Subcutaneous adipose tissue (tissue), 4 donors: Measurements from ENCODE around the gene KIAA1210. TPM values are rescaled to one million over a fixed set of nuclear protein-coding genes. Genes with fewer than 3 reads are reported as not detected.

Experiments used
- total RNA-seq, 4 donors: library from RNA; depleted of rRNA; stranded (reverse); fragments of >200 nt; gene quantifications; one replicate each; pipeline ENCODE4 v1.1.0, GENCODE V29; 2016
- TF ChIP-seq, protein P1 (sequence below): fragments of 450-650 bp; IDR thresholded peaks from one replicate; pipeline ENCODE4 v1.5.1; 2016; ENCODE audit warnings: low read depth, mild to moderate bottlenecking, control low read depth, antibody characterized with exemption, moderate library complexity

The KIAA1210 gene
- total RNA-seq, 4 donors from 2014 or later = under 0.01 TPM; not detected in 2

DNA sequence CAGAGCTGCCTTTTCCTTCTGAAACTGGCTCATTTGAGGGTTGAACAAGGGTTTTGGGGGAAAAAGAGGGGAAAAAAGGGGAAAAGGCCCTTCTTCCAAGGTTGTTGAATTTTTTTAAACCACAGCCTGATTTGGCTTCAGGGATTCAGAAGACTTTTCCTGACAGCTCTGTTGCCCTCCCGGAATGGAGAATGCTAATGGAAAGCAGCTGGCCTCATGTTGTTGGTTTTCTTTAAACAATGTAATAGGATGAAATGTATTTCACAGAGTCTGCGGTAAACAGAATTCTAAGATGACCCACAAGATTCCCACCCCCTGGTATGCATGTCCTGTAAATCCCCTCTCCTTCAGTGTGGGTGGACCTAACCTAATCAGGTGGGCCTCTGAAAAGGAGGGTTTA is 3.3 kb upstream of the KIAA1210 start:
- TF ChIP-seq, protein P1, sequence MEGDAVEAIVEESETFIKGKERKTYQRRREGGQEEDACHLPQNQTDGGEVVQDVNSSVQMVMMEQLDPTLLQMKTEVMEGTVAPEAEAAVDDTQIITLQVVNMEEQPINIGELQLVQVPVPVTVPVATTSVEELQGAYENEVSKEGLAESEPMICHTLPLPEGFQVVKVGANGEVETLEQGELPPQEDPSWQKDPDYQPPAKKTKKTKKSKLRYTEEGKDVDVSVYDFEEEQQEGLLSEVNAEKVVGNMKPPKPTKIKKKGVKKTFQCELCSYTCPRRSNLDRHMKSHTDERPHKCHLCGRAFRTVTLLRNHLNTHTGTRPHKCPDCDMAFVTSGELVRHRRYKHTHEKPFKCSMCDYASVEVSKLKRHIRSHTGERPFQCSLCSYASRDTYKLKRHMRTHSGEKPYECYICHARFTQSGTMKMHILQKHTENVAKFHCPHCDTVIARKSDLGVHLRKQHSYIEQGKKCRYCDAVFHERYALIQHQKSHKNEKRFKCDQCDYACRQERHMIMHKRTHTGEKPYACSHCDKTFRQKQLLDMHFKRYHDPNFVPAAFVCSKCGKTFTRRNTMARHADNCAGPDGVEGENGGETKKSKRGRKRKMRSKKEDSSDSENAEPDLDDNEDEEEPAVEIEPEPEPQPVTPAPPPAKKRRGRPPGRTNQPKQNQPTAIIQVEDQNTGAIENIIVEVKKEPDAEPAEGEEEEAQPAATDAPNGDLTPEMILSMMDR = no peak

DNA sequence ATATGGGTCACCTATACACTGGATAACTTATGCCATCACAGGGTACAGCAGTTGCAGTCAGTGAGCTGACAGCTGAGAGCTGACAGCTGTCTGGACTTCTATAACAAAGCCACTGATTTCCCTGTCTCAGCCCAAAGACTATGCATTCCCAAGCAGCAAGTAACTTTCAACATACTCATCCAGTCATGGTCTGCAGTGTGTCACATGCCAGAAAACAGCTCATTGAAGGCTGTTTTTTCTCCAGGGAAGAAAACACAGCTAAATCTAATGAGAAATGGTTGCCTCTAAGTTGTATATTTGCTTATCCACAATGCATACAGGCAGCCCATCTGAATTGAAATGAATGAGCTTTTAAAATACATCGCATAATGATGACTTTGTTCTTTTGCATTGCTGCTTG is 6.3 kb downstream of the KIAA1210 start:
- TF ChIP-seq, protein P1 = no peak

DNA sequence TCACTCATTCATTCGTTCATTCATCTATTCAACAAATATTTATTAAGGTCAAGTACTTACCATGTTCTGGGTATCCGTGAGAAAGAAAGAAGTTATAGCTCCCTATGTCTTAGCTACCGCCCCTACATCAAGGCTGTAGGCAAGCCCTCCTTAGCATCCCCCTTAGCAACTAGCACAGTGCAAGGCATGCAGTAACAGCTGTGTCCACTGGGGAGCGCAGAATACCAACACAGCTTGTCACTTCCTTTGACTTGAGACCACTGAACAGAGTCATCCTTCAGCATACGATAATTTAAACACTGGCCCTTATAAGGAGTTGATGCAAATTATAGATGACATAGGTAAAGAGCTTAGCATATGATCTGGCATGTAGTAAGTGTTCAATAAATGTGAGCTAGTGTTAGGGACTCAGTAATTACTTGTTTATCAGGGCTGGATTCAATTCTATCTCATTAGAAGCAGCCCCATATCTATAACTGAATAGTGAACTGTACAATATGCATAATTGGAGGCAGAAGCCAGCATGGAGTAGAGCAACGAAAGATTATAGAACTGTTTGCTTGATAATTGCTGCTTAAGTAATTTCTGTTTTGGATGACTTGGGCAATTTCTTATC is 8.7 kb downstream of the KIAA1210 start:
- TF ChIP-seq, protein P1 = no peak

DNA sequence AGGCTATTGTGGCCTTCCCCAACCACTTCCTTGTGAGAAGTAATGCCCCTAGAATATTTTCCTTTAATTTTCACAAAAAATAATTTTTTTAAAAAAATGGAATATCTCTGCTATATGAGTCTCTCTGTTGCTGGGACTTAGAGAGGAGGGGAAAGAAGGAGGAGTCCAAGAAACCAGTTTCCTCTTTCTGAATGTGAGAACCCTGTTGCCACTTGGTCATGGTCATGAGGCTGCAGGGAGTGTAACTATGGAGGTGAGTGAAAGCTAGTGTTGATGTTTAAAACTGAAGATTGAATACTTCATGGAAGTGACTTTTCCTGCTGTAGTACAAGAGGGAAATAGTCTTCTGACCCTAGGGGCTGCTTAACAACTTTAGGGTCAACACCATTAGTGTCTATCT is 20.4 kb downstream of the KIAA1210 start:
- TF ChIP-seq, protein P1 = no peak

DNA sequence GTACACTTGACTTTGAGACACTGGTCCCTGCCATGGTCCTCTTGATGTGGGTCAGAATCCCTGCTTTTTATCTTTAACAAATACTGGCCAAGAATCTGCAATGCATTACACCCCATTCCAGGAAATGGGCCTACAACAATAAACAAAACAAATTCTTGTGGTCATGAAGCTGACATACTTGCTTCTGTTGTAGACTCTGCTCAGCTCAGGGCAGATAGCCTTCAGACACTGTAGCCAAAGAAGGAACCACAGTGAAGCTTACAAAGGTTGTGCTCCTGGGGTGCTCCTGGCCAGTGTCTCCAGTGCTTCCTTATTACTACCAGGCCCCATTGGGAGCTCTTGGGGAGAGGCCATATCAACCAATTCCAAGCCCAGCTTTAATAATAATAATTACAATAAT is 21.8 kb downstream of the KIAA1210 start:
- TF ChIP-seq, protein P1 = no peak

DNA sequence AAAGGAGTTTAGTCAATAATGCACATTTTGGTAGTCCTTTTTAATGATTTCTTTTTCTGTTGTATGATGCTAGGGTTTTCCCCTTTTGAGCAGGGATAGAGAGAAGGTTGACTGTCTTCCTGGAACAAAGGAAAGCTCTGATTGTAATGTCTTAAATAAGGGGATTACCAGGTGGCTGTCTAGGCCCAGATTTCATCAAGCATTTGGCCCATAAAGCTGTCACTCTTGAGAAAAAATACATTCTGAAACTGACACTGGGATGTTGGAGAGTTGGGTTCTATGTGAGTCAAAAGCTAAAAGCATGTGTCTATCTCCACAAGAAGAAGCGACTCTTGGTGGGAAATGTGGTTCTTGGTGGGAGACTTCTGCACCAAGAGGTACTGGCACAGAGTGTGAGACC is 26.4 kb downstream of the KIAA1210 start:
- TF ChIP-seq, protein P1 = no peak

DNA sequence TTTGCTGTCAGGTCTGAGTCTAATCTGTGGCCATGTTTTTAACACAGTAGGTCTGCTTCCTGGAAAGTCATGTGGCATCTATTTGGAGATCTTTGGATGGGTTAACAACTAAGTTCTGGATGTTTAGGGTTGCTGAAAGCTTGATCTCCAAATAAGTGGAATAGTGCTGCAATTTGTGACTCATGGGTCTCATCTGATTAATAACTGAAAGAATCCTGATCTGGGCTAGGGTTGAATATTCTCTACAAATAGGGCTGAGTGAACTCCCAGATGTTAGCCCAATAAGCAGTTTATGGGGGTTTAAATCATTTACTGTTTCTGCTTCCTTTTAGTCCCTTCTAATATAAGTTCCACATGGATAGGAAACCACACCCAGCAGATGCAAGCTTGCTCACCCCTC is 31.7 kb downstream of the KIAA1210 start:
- TF ChIP-seq, protein P1 = no peak
